HG03108 (cell line): ENCODE data around the gene GATA5.
A peak's percentile ranks its signal among the peaks of the same experiment; 100 is the strongest.
"Not testable (repeated sequence)": the region's sequence is repeated elsewhere in the genome, so short reads cannot be mapped to it uniquely, and the experiment has no call there.

Source experiments
- ATAC-seq: cut with Tn5 transposase; IDR thresholded peaks from one replicate; pipeline ENCODE4 v1.9.1; 2021; ENCODE audit warnings: moderate library complexity; ENCODE audit not compliant: unreplicated experiment

Gene GATA5

GRCh38 chr20:62505337-62506045, 29.7 kb upstream of the GATA5 start:
- no peak for ATAC-seq

GRCh38 chr20:62504323-62504722, 28.5 kb upstream of the GATA5 start:
- no peak for ATAC-seq

- ATAC-seq: no peak
Measured at GRCh38 chr20:62503401-62504178, 27.8 kb upstream of the GATA5 start.

- no peak for ATAC-seq
Measured at GRCh38 chr20:62502496-62503095, 26.8 kb upstream of the GATA5 start.

- ATAC-seq: peak; percentile 68
Measured at GRCh38 chr20:62501801-62502495, 26.2 kb upstream of the GATA5 start.

GRCh38 chr20:62500237-62500864, 24.6 kb upstream of the GATA5 start:
- no peak for ATAC-seq

- ATAC-seq: no peak
Measured at GRCh38 chr20:62499758-62500236, 24.0 kb upstream of the GATA5 start.

- ATAC-seq: no peak
Measured at GRCh38 chr20:62498874-62499273, 23.1 kb upstream of the GATA5 start.

GRCh38 chr20:62496568-62497218, 20.9 kb upstream of the GATA5 start:
- no peak for ATAC-seq

- ATAC-seq: no peak
Measured at GRCh38 chr20:62495749-62496567, 20.2 kb upstream of the GATA5 start.

- ATAC-seq: no peak
Measured at GRCh38 chr20:62494980-62495748, 19.4 kb upstream of the GATA5 start.

GRCh38 chr20:62494537-62494936, 18.7 kb upstream of the GATA5 start:
- no peak for ATAC-seq

- ATAC-seq: no peak
Measured at GRCh38 chr20:62493886-62494285, 18.1 kb upstream of the GATA5 start.

GRCh38 chr20:62493253-62493885, 17.6 kb upstream of the GATA5 start:
- no peak for ATAC-seq

- ATAC-seq: no peak
Measured at GRCh38 chr20:62492711-62493110, 16.9 kb upstream of the GATA5 start.

- ATAC-seq: not testable (repeated sequence)
Measured at GRCh38 chr20:62490783-62491182, 15.0 kb upstream of the GATA5 start.

- ATAC-seq: no peak
Measured at GRCh38 chr20:62489932-62490263, 14.1 kb upstream of the GATA5 start.

GRCh38 chr20:62489186-62489931, 13.6 kb upstream of the GATA5 start:
- ATAC-seq: no peak
